Kidney (tissue), 14 donors: ENCODE data around the gene METTL8. TPM values are rescaled to one million over a fixed set of nuclear protein-coding genes. Genes with fewer than 3 reads are reported as not detected.

Experiments
- DNase-seq, 5 donors: peaks; one replicate each; pipeline ENCODE4 v3.0.0-alpha.2; 2013 to 2020
- FAIRE-seq: peaks from 2 replicates; lab custom pipeline; 2012; peaks lifted over from hg19 to GRCh38; lab: Jason Lieb, UNC
- H3K27ac ChIP-seq, 2 donors: one replicate each; pipeline ENCODE4 v1.7.0; 2013; ENCODE audit warnings: low read depth in 2 of 2, low read length in 2 of 2, inconsistent platforms in 1 of 2
- H3K27me3 ChIP-seq: one replicate; pipeline ENCODE4 v1.7.1; 2013; ENCODE audit warnings: low read length, inconsistent platforms; ENCODE audit not compliant: control insufficient read depth, insufficient read depth
- H3K36me3 ChIP-seq, 3 donors: one replicate each; pipeline versions ENCODE4 v1.7.0 to v1.7.1; 2013; ENCODE audit warnings: low read length in 3 of 3, control low read depth in 1 of 3, inconsistent platforms in 1 of 3; ENCODE audit not compliant: insufficient read depth in 3 of 3, control insufficient read depth in 2 of 3
- H3K4me1 ChIP-seq, 3 donors: one replicate each; pipeline versions ENCODE4 v1.7.0 to v1.7.1; 2013; ENCODE audit warnings: low read length in 3 of 3, inconsistent platforms in 1 of 3, low read depth in 1 of 3; ENCODE audit not compliant: control insufficient read depth in 2 of 3, insufficient read depth in 2 of 3
- H3K4me3 ChIP-seq, 3 donors: one replicate each; pipeline versions ENCODE4 v1.7.0 to v1.8.1; 2013; ENCODE audit warnings: low read length in 3 of 3, control low read depth in 1 of 3, inconsistent platforms in 1 of 3
- H3K9ac ChIP-seq, 3 donors: one replicate each; pipeline versions ENCODE4 v1.7.0 to v1.7.1; 2013; ENCODE audit warnings: low read length in 3 of 3, control low read depth in 1 of 3, inconsistent platforms in 1 of 3
- H3K9me3 ChIP-seq, 3 donors: one replicate each; pipeline versions ENCODE4 v1.7.0 to v1.7.1; 2013; ENCODE audit warnings: low read length in 3 of 3, control low read depth in 1 of 3, inconsistent platforms in 1 of 3; ENCODE audit not compliant: control insufficient read depth in 2 of 3, insufficient read depth in 1 of 3
- intact Hi-C: fragments of 100-400 bp; cut with DNase I; formaldehyde crosslinking; loops from one replicate; pipeline ENCODE4 v1.11.1; 2022
- polyA plus RNA-seq: library from polyadenylated mRNA; stranded (reverse); fragments of 350-450 nt; fragmentation: Illumina TruSeq; extraction: RNeasy Lipid Tissue Mini Kit (QIAGEN cat#74804); gene quantifications from one replicate; pipeline ENCODE4 v1.2.3, GENCODE V29; 2014; ENCODE audit warnings: low read depth, low replicate concordance; ENCODE audit not compliant: insufficient read depth
- total RNA-seq: library from RNA; stranded (reverse); fragmentation: NEBNext Ultra II Directional; extraction: Animal tissue kit (Norgen Biotek cat#: 25700); gene quantifications from one replicate; pipeline ENCODE4 v1.2.1, GENCODE V29; 2021
- TF ChIP-seq, protein P1 (sequence below): IDR thresholded peaks from 3 replicates; pipeline ENCODE4 v1.5.1; 2012; ENCODE audit warnings: mild to moderate bottlenecking, moderate library complexity, borderline replicate concordance; ENCODE audit not compliant: insufficient read depth; ENCODE audit errors: extremely low read depth
- donor health status: control.
- donor health status: control.
- donor health status: control.
- donor health status: control.
- donor health status: control.
- donor health status: DM: yes; HTN: yes; CAD: no.
- donor health status: Normal renal cell carcinoma (clear cell type).

The METTL8 gene
- total and polyA plus RNA-seq, 2 donors from 2014 or later: 10.8 to 14.9 TPM

DNA sequence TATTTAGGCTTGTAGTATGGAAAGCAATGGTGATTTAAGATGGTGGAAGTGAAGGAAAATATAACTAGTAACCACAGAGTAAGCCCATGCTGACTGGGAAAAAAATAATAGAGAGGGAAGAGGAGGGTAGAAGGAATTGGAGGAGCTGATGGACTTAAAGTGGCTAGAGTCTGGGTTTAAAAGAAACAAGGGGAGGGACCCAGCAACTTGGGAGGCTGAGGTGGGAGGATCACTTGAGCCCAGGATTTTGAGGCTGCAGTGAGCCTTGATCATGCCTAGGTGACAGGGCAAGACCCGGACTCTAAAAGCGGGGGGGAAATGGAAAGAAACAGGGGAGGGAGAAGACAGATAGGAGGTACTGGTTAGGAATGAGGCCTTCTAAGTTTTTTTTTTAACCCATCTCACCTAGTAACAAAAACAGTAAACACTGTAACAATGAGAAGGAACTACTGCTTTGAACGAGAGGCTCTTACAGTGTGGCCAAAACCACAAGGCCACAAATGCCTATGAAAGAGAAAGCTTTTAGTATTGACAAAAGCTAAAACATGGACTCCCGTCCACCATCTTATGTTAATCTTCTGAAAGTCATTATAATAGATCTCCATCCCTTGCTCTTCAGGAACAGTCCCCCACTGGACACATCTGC lies 26.6 kb downstream of the METTL8 start:
- peaks cover 0 to 6% (median 3%) of the 10 kb centered on the region in 3 donors for H3K4me1 ChIP-seq
- no peak overlapping the region for H3K4me3 ChIP-seq
- no peak overlapping the region for H3K27ac ChIP-seq
- H3K9me3 ChIP-seq: no peaks in the 10 kb centered on the region
- TF ChIP-seq, protein P1, sequence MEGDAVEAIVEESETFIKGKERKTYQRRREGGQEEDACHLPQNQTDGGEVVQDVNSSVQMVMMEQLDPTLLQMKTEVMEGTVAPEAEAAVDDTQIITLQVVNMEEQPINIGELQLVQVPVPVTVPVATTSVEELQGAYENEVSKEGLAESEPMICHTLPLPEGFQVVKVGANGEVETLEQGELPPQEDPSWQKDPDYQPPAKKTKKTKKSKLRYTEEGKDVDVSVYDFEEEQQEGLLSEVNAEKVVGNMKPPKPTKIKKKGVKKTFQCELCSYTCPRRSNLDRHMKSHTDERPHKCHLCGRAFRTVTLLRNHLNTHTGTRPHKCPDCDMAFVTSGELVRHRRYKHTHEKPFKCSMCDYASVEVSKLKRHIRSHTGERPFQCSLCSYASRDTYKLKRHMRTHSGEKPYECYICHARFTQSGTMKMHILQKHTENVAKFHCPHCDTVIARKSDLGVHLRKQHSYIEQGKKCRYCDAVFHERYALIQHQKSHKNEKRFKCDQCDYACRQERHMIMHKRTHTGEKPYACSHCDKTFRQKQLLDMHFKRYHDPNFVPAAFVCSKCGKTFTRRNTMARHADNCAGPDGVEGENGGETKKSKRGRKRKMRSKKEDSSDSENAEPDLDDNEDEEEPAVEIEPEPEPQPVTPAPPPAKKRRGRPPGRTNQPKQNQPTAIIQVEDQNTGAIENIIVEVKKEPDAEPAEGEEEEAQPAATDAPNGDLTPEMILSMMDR: no peak
- no peak overlapping the region for H3K9ac ChIP-seq
- no peaks in the 10 kb centered on the region for H3K27me3 ChIP-seq
- intact Hi-C loops: no loop called here
- no peak for DNase-seq
- no peaks in the 10 kb centered on the region for H3K36me3 ChIP-seq
- FAIRE-seq: no peak

DNA sequence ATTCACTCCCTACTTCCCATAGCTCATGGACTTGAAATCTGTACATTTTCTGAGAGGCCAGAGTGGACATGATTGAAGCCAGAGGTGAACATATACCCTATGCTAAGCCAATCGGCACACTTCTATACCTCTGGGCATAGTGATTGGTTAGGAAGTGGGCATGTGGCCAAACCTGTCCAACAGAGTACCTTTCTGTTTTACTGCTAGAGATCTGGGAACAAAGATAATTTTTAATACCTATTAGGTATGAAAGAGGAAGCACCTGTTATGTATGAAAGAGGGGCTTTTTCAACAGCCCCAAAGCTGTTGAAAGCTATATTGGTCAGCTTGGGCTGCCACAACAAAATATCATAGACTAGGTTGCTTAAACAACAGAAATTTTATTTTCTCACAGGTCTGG lies 27.7 kb downstream of the METTL8 start:
- H3K36me3 ChIP-seq: no peaks in the 10 kb centered on the region
- H3K27me3 ChIP-seq: no peaks in the 10 kb centered on the region
- DNase-seq (no peak), FAIRE-seq (no peak)
- TF ChIP-seq, protein P1: no peak
- no peak overlapping the region for H3K9ac ChIP-seq
- no peaks in the 10 kb centered on the region for H3K9me3 ChIP-seq
- intact Hi-C loops: no loop called here
- no peak overlapping the region for H3K4me3 ChIP-seq
- no peak overlapping the region for H3K27ac ChIP-seq
- peaks cover 0 to 6% (median 3%) of the 10 kb centered on the region in 3 donors for H3K4me1 ChIP-seq

DNA sequence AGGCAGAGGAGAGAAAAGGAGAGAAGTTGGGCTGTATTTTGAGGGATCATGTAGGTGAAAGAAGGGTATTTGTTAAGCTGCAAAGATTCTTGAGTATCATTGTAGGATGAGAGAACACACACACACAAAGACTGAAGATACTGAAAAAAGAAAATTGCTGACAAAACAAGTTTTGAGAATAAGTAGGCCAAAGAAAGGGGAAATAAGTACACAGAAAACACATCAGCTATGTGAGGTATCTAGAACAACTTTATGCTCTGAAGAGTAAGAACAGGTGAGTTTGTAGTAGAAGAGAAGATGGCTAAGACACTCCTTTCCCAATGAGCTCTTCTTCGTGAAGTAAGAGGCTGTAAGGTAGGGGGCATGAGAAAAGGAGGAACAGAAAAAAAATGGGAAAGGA lies 28.2 kb downstream of the METTL8 start:
- Histone ChIP-seq H3K27me3 (no peaks in the 10 kb centered on the region), H3K9ac (no peak overlapping the region), H3K4me1 (peaks cover 0 to 5% (median 2%) of the 10 kb centered on the region in 3 donors), H3K36me3 (no peaks in the 10 kb centered on the region), H3K9me3 (no peaks in the 10 kb centered on the region), H3K4me3 (no peak overlapping the region), H3K27ac (no peak overlapping the region)
- FAIRE-seq (no peak), DNase-seq (no peak)
- TF ChIP-seq, protein P1: no peak
- intact Hi-C loops: no loop called here
